Lung (tissue), 12 donors: ENCODE data around the gene PIAS4. TPM values are rescaled to one million over a fixed set of nuclear protein-coding genes. Genes with fewer than 3 reads are reported as not detected.

Source experiments
- ATAC-seq: fragments of 200-7000 bp; cut with Tn5 transposase; one replicate; pipeline ENCODE4 v1.9.1; 2020; ENCODE audit warnings: moderate number of reproducible peaks; ENCODE audit not compliant: insufficient read depth, low FRiP score
- DNase-seq, 3 donors: peaks; one replicate each; pipeline ENCODE4 v3.0.0-alpha.2; 2013 to 2017
- H3K27ac ChIP-seq, 2 donors: one replicate each; pipeline ENCODE4 v1.5.1; 2013; ENCODE audit warnings: mild to moderate bottlenecking in 2 of 2, moderate library complexity in 2 of 2, control low read depth in 1 of 2, inconsistent platforms in 1 of 2, low read depth in 1 of 2, low read length in 1 of 2
- H3K27me3 ChIP-seq, 3 donors: one replicate each; pipeline ENCODE4 v1.5.1; 2013; ENCODE audit warnings: low read length in 2 of 3; ENCODE audit not compliant: control insufficient read depth in 3 of 3, insufficient read depth in 3 of 3
- H3K36me3 ChIP-seq, 4 donors: one replicate each; pipeline ENCODE4 v1.5.1; 2013; ENCODE audit warnings: low read length in 4 of 4, mild to moderate bottlenecking in 1 of 4, moderate library complexity in 1 of 4; ENCODE audit not compliant: control insufficient read depth in 4 of 4, insufficient read depth in 4 of 4
- H3K4me1 ChIP-seq, 5 donors: one replicate each; pipeline ENCODE4 v1.5.1; 2013; ENCODE audit warnings: low read length in 5 of 5, mild to moderate bottlenecking in 2 of 5, moderate library complexity in 1 of 5; ENCODE audit not compliant: control insufficient read depth in 5 of 5, insufficient read depth in 5 of 5
- H3K4me3 ChIP-seq: one replicate; pipeline ENCODE4 v1.5.1; 2013; ENCODE audit warnings: mild to moderate bottlenecking, control low read depth, moderate library complexity
- H3K9ac ChIP-seq, 2 donors: one replicate each; pipeline ENCODE4 v1.5.1; 2013; ENCODE audit warnings: low read length in 2 of 2, control low read depth in 1 of 2; ENCODE audit not compliant: insufficient read depth in 1 of 2
- H3K9me3 ChIP-seq, 4 donors: one replicate each; pipeline ENCODE4 v1.5.1; 2013; ENCODE audit warnings: low read length in 3 of 4, mild to moderate bottlenecking in 1 of 4, moderate library complexity in 1 of 4; ENCODE audit not compliant: control insufficient read depth in 4 of 4, insufficient read depth in 3 of 4
- WGBS, 2 donors: extraction: QIAGEN DNeasy Blood & Tissue Kit; methylation state at CpG; one replicate each; pipeline ENCODE4 v1.1.7; 2013; 5-methylcytosine and 5-hydroxymethylcytosine counted together
- polyA plus RNA-seq, 2 donors: library from polyadenylated mRNA; stranded (reverse); fragments of 200-250 nt; gene quantifications; one replicate each; pipeline ENCODE4 v1.2.1, GENCODE V29; 2013
- total RNA-seq, 2 donors: library from RNA; depleted of rRNA in 1 of 2; stranded (reverse); fragments of >200 nt in 1 of 2; gene quantifications; one replicate each; pipeline ENCODE4 v1.2.1, GENCODE V29; 2014 to 2021
- TF ChIP-seq, protein P1 (sequence below): IDR thresholded peaks from 2 replicates; pipeline ENCODE4 v1.5.1; 2012; ENCODE audit warnings: mild to moderate bottlenecking; ENCODE audit errors: control extremely low read depth, extremely low read depth
- donor health status: control.
- donor health status: control.
- donor health status: Bipolar disorder and iron deficiency.
- donor health status: healthy.
- donor health status: DM: yes; HTN: yes; CAD: no.

Gene PIAS4
- total and polyA plus RNA-seq, 4 donors = 9.9 to 46.2 (median 21.6) TPM

DNA sequence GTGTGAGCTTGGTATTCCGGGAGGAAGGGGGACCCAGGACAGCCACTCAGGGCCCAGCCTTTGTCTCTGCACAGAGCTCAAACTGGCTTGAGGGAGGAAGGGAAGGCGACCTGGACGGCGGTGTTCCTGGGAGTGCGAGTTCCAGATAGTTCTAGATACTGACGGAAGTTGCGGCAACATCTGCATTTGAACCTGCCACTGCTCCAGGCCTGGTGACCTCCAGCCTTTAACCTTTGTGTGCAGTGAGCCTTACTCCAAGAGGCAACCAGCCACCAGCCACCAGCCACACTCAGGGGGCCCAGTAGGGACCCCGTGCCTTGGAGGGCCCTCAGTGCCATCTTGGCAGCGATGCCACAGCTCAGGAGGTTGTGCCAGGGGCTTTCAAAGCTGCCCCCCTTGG lies 74.6 kb downstream of the PIAS4 start:
- Histone ChIP-seq H3K4me1 (peaks cover 0 to 12% (median 0%) of the 10 kb centered on the region in 5 donors), H3K27me3 (no peaks in the 10 kb centered on the region), H3K9me3 (no peaks in the 10 kb centered on the region), H3K9ac (no peak overlapping the region), H3K27ac (peak overlapping the region in 1 of 2 donors; percentile 24), H3K4me3 (no peak overlapping the region), H3K36me3 (no peaks in the 10 kb centered on the region)
- 79 to 82% methylated on average over 9 of the region's 9 CpGs for WGBS, 2 donors
- TF ChIP-seq, protein P1, sequence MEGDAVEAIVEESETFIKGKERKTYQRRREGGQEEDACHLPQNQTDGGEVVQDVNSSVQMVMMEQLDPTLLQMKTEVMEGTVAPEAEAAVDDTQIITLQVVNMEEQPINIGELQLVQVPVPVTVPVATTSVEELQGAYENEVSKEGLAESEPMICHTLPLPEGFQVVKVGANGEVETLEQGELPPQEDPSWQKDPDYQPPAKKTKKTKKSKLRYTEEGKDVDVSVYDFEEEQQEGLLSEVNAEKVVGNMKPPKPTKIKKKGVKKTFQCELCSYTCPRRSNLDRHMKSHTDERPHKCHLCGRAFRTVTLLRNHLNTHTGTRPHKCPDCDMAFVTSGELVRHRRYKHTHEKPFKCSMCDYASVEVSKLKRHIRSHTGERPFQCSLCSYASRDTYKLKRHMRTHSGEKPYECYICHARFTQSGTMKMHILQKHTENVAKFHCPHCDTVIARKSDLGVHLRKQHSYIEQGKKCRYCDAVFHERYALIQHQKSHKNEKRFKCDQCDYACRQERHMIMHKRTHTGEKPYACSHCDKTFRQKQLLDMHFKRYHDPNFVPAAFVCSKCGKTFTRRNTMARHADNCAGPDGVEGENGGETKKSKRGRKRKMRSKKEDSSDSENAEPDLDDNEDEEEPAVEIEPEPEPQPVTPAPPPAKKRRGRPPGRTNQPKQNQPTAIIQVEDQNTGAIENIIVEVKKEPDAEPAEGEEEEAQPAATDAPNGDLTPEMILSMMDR = no peak
- DNase-seq (no peak), ATAC-seq (no peak)

DNA sequence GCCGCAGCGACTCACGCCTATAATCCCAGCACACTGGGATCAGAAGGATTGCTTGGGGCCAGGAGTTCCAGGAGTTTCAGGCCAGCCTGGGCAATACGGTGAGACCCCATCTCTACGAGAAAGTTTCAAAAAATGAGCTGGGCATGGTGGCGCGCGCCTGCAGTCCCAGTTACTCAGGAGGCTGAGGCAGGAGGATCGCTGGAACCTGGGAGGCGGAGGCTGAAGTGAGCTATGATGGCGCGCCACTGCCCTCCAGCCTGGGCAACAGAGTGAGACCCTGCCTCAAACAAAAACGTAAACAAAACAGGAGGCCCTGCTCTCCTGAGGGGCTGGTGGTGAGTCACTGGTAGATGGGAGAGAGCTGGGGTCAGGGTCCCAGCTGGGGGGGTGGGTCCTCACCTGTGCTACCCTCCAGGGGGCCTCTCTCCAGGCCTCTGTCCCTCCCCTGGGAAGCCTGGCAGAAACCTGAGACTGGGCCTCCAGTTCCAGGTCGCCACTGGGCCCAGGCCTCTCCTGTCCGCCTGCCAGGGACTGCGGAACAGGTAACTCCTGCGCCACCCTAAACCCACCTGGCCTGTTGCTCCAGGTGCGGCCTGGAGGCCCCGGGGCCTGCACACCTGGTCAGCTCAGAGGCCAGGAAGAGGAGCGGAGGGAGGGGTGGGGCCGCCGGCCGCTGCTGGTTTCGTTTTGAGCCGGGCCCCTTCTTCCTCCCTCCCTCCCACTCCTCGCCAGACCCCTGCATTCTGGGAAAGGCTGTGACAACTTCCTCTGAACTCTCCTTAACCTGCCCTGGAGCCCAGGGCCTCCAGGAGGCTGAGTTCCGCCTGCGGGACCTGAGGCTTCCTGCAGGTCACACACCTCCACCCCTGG lies 76.4 kb downstream of the PIAS4 start:
- 44 to 51% methylated on average over 27 to 28 of the region's 28 CpGs for WGBS, 2 donors
- TF ChIP-seq, protein P1 = no peak
- Histone ChIP-seq H3K9me3 (no peaks in the 10 kb centered on the region), H3K27ac (peak overlapping the region in 1 of 2 donors; percentile 68), H3K27me3 (no peaks in the 10 kb centered on the region), H3K36me3 (no peaks in the 10 kb centered on the region), H3K4me3 (peak overlapping the region; percentile 12), H3K4me1 (peaks cover 0 to 8% (median 0%) of the 10 kb centered on the region in 5 donors), H3K9ac (peak overlapping the region in 1 of 2 donors; percentile 3)
- peak; percentile 72 to 85 (median 75) for DNase-seq
- peak; percentile 55 for ATAC-seq

DNA sequence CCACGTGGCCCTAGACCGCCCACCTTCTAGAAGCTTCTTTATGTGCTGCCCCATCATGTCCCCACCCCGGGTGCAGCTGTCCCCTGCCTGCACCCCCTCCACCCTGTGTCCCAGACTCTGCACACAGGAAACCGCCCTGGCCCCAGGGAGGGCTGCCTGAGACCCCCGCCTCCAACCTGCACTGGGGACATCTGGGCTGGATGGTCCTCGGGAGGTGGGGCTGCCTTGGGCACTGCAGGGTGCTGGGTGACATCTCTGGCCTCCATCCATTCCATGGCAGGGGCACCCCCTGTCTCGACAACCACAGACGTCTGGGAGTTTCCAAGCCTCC lies 77.0 kb downstream of the PIAS4 start:
- Histone ChIP-seq H3K4me1 (peaks cover 0 to 8% (median 0%) of the 10 kb centered on the region in 5 donors), H3K27me3 (no peaks in the 10 kb centered on the region), H3K9me3 (no peaks in the 10 kb centered on the region), H3K4me3 (no peak overlapping the region), H3K36me3 (peaks cover 0 to 4% (median 0%) of the 10 kb centered on the region in 4 donors), H3K9ac (no peak overlapping the region), H3K27ac (peak overlapping the region in 1 of 2 donors; percentile 68)
- WGBS, 2 donors = 60 to 61% methylated on average over 7 to 8 of the region's 8 CpGs
- ATAC-seq (no peak), DNase-seq (no peak)
- TF ChIP-seq, protein P1 = no peak
